WTC11 (cell line): ENCODE results near the gene MYBPH.

ENCODE experiments used
- JUN ChIP-seq: sonication (generic); formaldehyde crosslinking; IDR thresholded peaks from 2 replicates; pipeline ENCODE4 v1.8.0; 2023; ENCODE audit warnings: mild to moderate bottlenecking, missing genetic modification reagents
- MAX ChIP-seq: sonication (generic); formaldehyde crosslinking; IDR thresholded peaks from 2 replicates; pipeline ENCODE4 v1.8.0; 2022; ENCODE audit warnings: mild to moderate bottlenecking, missing genetic modification reagents
- ZNF425 ChIP-seq: fragments of 250-450 bp; sonication (Bioruptor Pico); conservative IDR thresholded peaks from 2 replicates; pipeline ENCODE4 v1.9.0; 2021; ENCODE audit warnings: mild to moderate bottlenecking
- TF ChIP-seq, protein P1 (sequence below): sonication (generic); formaldehyde crosslinking; conservative IDR thresholded peaks from 2 replicates; pipeline ENCODE4 v1.8.1; 2022; ENCODE audit warnings: mild to moderate bottlenecking, missing genetic modification reagents

DNA sequence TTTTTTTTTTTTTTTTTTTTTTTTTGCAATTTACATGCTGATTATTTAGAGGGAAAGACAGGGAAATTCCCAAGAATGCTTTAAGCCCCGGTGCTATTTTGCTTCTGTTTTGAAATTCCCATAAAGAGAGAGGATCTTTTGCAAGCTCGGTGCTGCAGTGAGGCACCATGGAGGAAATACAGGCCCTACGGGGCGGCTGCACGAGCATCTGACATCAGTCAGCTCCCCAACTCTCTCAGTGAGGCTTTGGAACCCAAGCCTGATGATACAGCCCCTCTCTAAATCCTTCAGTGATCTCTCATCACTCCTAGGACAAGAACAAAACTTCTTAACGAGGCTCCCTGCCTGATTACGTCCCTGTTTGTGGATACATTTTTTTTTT lies 11.7 kb upstream of the MYBPH start:
- TF ChIP-seq, protein P1, sequence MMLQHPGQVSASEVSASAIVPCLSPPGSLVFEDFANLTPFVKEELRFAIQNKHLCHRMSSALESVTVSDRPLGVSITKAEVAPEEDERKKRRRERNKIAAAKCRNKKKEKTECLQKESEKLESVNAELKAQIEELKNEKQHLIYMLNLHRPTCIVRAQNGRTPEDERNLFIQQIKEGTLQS, result no peak
- no peak for TF ChIP-seq ZNF425
- TF ChIP-seq MAX (CRISPR knock-in tag), result no peak
- no peak for TF ChIP-seq JUN (CRISPR knock-in tag)
